ENCODE results near the gene MYH8.

The MYH8 gene

DNA sequence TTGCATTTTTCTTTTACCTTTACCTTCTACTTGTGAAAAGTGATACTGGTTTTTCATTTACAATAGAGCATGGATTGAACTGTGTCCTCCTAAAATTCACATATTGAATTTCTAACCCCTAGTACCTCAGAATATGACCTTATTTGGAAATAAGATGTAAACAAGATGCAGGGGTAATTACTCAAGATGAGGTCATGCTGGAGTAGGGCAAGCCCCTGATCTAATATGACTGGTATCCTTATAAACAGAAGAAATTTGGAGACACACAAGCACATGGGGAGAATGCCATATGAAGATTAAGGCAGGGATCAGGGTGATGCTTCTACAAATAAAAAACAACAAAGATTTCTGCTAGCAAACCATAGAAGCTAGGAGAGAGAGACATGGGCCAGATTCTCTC lies 61.2 kb downstream of the MYH8 start:
- Histone ChIP-seq H3K9ac (ENCODE audit: low read length) (no peak overlapping the region), H3K4me1 (ENCODE audit: insufficient read depth, low read length, severe bottlenecking) (no peaks in the 10 kb centered on the region), H3K4me2 (ENCODE audit: low read length) (no peak overlapping the region), H3K27me3 (ENCODE audit: insufficient read depth, low read length) (no peaks in the 10 kb centered on the region), H4K20me1 (ENCODE audit: insufficient read depth, low read length) (no peaks in the 10 kb centered on the region), H2AFZ (ENCODE audit: low read length) (no peak overlapping the region), H3K9me2 (ENCODE audit: low read depth, low read length) (no peaks in the 10 kb centered on the region), H3F3A (ENCODE audit: insufficient read depth, low read length) (no peaks in the 10 kb centered on the region), H3K4me3 (ENCODE audit: low read depth, low read length, poor library complexity, severe bottlenecking) (no peak overlapping the region), H3K79me2 (ENCODE audit: insufficient read depth, low read length) (no peaks in the 10 kb centered on the region), H3K27ac (ENCODE audit: low read depth, low read length, poor library complexity, severe bottlenecking) (no peak overlapping the region), H3K9me3 (ENCODE audit: low read length) (no peaks in the 10 kb centered on the region), H3K36me3 (ENCODE audit: insufficient read depth, low read length) (no peaks in the 10 kb centered on the region)
- TF ChIP-seq EZH2 (IDR thresholded peaks at IDR 0.05; ENCODE audit: borderline replicate concordance, low read length): no peak
- TF ChIP-seq, protein P1, sequence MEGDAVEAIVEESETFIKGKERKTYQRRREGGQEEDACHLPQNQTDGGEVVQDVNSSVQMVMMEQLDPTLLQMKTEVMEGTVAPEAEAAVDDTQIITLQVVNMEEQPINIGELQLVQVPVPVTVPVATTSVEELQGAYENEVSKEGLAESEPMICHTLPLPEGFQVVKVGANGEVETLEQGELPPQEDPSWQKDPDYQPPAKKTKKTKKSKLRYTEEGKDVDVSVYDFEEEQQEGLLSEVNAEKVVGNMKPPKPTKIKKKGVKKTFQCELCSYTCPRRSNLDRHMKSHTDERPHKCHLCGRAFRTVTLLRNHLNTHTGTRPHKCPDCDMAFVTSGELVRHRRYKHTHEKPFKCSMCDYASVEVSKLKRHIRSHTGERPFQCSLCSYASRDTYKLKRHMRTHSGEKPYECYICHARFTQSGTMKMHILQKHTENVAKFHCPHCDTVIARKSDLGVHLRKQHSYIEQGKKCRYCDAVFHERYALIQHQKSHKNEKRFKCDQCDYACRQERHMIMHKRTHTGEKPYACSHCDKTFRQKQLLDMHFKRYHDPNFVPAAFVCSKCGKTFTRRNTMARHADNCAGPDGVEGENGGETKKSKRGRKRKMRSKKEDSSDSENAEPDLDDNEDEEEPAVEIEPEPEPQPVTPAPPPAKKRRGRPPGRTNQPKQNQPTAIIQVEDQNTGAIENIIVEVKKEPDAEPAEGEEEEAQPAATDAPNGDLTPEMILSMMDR (IDR thresholded peaks at IDR 0.05; ENCODE audit: low read length): no peak

GRCh38 chr17:10357768-10358167 lies 64.0 kb downstream of the MYH8 start:
- H3F3A ChIP-seq (ENCODE audit: insufficient read depth, low read length): no peaks in the 10 kb centered on the region
- no peaks in the 10 kb centered on the region for H3K36me3 ChIP-seq (ENCODE audit: insufficient read depth, low read length)
- H3K27me3 ChIP-seq (ENCODE audit: insufficient read depth, low read length): no peaks in the 10 kb centered on the region
- H3K9me2 ChIP-seq (ENCODE audit: low read depth, low read length): no peaks in the 10 kb centered on the region
- no peak overlapping the region for H3K9ac ChIP-seq (ENCODE audit: low read length)
- no peak for TF ChIP-seq EZH2 (IDR thresholded peaks at IDR 0.05; ENCODE audit: borderline replicate concordance, low read length)
- TF ChIP-seq, protein P1 (IDR thresholded peaks at IDR 0.05; ENCODE audit: low read length): peak; percentile 73
- no peaks in the 10 kb centered on the region for H3K4me1 ChIP-seq (ENCODE audit: insufficient read depth, low read length, severe bottlenecking)
- no peak overlapping the region for H3K27ac ChIP-seq (ENCODE audit: low read depth, low read length, poor library complexity, severe bottlenecking)
- H3K9me3 ChIP-seq (ENCODE audit: low read length): no peaks in the 10 kb centered on the region
- H3K4me2 ChIP-seq (ENCODE audit: low read length): no peak overlapping the region
- no peak overlapping the region for H2AFZ ChIP-seq (ENCODE audit: low read length)
- no peaks in the 10 kb centered on the region for H4K20me1 ChIP-seq (ENCODE audit: insufficient read depth, low read length)
- no peaks in the 10 kb centered on the region for H3K79me2 ChIP-seq (ENCODE audit: insufficient read depth, low read length)
- no peak overlapping the region for H3K4me3 ChIP-seq (ENCODE audit: low read depth, low read length, poor library complexity, severe bottlenecking)

- H3K9ac ChIP-seq (ENCODE audit: low read length): no peak overlapping the region
These were observed 67.1 kb downstream of the MYH8 start for GRCh38 chr17:10354651-10355050.

More at GRCh38 chr17:10354651-10355050, 67.1 kb downstream of the MYH8 start:
- no peak overlapping the region for H3K27ac ChIP-seq (ENCODE audit: low read depth, low read length, poor library complexity, severe bottlenecking)
- no peaks in the 10 kb centered on the region for H3K36me3 ChIP-seq (ENCODE audit: insufficient read depth, low read length)
- no peak overlapping the region for H3K4me3 ChIP-seq (ENCODE audit: low read depth, low read length, poor library complexity, severe bottlenecking)
- H3K4me1 ChIP-seq (ENCODE audit: insufficient read depth, low read length, severe bottlenecking): no peaks in the 10 kb centered on the region
- no peak overlapping the region for H3K4me2 ChIP-seq (ENCODE audit: low read length)
- no peak for TF ChIP-seq EZH2 (IDR thresholded peaks at IDR 0.05; ENCODE audit: borderline replicate concordance, low read length)
- TF ChIP-seq, protein P1 (IDR thresholded peaks at IDR 0.05; ENCODE audit: low read length): no peak
- H2AFZ ChIP-seq (ENCODE audit: low read length): no peak overlapping the region
- H3F3A ChIP-seq (ENCODE audit: insufficient read depth, low read length): no peaks in the 10 kb centered on the region
- no peaks in the 10 kb centered on the region for H3K9me2 ChIP-seq (ENCODE audit: low read depth, low read length)
- no peaks in the 10 kb centered on the region for H3K27me3 ChIP-seq (ENCODE audit: insufficient read depth, low read length)
- H3K79me2 ChIP-seq (ENCODE audit: insufficient read depth, low read length): no peaks in the 10 kb centered on the region
- H3K9me3 ChIP-seq (ENCODE audit: low read length): no peaks in the 10 kb centered on the region
- H4K20me1 ChIP-seq (ENCODE audit: insufficient read depth, low read length): no peaks in the 10 kb centered on the region
